DMS 273 (cell line): ENCODE data around the gene ATRIP.
"Not testable (repeated sequence)": the region's sequence is repeated elsewhere in the genome, so short reads cannot be mapped to it uniquely, and the experiment has no call there.

ENCODE experiments used
- DNase-seq: peaks from one replicate; lab custom pipeline; 2025; ENCODE audit not compliant: unreplicated experiment; lab: John Stamatoyannopoulos, UW

The ATRIP gene

DNA sequence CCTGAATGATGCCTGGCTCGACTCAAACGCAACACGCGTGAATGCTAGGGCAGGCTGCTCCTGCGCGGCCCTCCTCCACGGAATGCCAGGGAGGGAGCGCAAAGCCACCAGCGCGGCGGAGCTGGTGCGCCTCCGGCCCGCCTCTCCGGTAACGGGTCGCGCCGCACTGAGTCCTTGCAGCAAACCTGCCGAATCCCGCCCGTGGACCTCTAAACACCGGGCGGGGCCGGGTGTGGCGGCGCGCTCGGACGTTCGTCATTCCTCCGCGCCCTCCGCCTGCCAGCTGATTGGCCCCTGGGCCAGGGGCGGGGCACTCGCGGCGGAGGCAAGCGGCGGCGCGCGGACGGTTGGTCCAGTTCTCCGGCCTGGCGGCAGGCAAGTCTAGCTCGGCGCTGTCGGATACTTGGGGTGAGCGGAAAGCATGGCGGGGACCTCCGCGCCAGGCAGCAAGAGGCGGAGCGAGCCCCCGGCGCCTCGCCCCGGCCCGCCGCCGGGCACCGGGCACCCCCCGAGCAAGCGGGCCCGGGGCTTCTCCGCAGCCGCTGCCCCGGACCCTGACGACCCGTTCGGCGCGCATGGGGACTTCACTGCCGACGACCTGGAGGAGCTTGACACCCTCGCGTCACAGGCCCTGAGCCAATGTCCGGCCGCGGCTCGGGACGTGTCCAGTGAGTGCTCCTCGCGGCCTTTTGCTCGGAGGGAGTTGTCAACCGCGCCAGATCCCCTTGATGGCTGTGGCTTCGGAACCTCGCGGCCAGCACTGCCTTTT lies at the start of gene ATRIP:
Gene ATRIP (plus strand): TSS at position 313 of the 769 bp plus-strand sequence. CDS start 109 bp downstream, at position 422.
- DNase-seq: peak; percentile 92

DNA sequence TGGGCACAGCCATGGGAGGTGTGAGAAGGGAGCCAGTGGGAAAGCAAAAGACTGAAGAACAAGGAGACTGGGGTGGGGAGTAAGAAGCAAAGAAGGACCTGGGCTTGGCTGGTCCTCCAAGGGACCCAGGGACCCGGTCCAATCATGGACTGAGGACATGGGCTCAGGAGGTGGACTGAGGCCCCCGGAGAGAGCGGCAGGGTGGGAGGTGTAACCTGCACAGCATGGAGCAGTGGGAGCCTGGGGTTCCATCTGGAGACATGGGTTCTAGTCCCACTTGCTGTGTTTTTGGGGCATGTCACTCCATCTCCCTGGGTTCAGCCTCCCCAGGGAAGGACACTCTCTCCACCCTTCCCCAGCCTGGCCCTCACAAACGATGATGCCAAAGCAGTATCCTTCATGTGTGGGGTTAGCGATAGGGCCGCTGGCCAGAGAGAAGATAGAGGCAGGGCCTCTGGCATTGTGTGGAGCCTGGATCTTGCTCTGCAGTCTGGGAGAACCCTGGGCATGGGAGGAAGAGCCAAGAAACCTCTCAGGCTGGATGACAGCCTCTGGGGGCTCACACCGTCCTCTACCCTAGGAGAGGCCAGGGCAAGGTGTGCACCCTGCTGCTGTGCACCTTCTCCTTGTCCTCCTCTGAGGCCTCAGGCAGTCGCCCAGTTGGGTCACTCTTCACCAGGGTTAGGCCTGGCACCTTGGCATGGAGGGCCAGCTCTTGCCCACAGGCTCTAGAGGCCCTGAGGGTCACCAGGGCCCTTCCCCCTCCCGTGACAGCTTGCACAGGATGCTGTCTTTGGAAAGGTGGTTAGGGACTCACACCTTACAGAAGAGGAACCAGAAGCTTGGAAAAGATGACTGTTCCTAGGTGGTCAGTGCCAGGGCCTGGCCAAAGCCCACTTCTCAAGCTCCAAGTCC lies 48.5 kb upstream of the ATRIP start:
- no peak for DNase-seq

DNA sequence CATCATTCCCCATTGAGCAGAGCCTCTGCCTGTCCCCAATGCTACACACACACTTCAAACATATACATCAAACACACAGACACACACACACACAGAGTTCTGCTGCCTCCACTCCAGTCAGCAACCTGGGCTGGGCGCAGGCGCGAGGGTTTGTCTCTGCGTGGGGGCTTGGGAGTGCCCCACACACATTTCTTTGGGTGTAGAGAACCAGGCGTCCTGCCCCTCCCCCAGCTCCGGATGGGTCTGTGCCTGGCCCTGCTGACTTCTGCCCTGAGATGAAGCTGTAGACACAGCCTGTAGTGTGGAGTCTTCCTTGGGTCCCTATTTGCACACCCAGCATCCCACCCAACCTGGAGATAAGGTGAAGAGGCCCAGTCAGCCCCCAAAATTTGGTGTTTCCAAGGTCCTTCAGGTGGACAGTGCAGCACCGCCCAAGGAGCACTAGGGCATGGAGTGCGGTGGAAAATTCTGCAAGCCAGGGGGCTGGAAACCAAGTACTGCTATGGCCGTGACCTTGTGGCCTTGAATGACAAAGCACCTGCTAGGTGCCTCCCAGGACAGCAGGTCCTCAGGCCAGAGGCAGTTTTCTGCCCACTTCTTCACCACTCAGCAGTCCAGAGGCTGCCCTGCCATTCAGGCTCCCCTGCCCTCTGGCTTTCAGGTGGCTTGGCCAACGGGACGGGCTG lies 47.7 kb upstream of the ATRIP start:
- DNase-seq: no peak

DNA sequence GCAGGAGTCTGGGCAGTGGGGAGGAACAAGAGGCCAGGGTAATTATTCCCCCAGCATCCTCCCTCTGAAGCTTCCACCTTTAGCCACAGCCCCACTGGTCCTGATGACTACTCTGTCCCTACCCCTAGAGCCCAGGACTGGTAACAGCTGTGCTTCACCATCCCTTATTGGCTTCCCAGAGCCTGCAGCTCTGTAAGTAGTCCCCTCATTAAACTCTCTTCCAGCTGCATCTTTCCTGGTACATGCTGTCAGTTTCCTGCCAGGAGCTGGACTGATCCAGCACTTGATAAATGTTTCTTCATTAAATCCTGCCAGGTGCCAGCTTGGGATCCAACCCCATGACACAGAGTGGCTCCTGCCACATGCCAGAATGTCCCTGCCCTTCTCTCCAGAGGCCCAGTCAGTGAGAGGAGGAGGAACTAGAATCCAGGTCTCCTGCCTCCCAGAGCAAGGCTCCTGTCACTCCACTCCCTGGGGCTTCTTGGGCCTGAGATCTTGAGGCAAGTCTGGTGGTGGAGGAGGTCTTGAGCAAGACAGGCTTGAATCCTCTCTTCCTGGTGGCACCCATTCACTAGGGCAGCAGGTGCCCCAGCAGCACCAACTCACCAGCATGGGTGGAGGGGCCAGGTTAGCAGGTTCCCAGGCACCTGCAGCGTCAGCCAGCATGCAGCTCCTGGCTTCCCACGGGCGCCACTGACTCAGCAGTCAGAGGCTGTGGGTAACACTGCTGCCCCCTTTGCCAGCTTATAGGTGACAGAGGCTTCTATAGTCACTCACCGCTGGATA lies 47.0 kb upstream of the ATRIP start:
- peak; percentile 21 for DNase-seq

DNA sequence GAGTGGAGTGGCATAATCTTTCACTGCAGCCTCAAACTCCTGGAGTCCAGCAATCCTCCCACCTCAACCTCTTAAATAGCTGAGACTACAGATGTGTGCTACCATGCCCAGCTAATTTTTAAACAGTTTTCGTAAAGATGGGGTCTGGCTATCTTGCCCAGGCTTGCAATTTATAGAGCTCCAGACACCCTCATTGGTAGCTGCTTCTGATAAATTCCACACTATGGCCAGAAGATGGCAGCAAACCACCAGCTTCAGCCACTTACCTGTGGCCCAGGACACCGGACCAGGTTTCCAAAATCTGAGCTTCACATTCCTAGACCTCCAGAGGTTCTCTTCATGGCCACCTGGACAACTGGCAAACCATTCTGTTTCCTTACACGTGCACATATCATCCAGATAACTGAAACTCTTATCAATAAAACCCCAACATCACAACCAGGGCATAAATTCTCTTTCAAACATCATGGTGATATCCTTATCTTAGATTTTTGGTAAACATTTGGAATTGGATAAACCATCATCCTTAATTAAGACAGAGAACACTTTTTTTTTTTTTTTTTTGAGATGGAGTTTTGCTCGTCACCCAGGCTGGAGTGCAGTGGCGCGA lies 45.6 kb upstream of the ATRIP start:
- peak; percentile 71 for DNase-seq

DNA sequence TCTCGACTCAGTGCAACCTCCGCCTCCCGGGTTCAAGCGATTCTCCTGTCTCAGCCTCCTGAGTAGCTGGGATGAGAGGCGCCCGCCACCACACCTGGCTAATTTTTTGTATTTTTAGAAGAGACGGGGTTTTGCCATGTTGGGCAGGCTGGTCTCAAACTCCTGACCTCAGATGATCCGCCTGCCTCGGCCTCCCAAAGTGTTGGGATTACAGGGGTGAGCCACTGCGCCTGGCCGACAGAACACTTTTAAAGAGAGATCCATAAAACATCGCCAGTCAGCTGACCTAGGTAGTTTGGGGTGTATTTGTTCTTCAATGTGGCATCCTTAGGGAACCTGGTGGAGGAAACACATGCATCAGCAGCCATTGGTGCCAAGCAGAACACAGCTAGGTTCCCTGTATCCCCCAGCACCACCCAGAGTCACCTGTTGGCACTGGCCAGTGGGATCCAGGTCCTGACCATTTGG lies 45.1 kb upstream of the ATRIP start:
- DNase-seq: not testable (repeated sequence)

DNA sequence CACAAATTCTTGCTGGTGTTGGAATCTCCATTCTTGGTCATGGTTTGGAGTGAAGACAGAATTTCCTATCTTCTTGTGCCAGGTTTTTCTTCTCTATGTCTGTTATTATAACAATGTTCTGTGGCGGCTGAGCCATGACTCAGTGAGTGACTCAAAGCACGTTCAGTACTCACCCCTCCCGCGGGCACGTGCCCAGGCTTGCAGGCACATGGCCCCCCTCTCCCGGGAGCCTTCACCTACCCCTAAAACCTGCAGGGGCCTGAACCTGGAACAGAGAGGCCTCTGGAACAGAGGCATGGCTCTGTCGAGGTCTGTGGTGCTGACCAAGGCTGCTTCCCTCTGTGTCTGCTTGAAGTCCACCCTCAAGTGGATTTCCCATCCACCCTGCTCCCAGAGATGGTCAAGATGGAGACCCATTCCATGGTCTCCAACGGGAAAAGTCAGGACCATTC lies 44.2 kb upstream of the ATRIP start:
- no peak for DNase-seq

DNA sequence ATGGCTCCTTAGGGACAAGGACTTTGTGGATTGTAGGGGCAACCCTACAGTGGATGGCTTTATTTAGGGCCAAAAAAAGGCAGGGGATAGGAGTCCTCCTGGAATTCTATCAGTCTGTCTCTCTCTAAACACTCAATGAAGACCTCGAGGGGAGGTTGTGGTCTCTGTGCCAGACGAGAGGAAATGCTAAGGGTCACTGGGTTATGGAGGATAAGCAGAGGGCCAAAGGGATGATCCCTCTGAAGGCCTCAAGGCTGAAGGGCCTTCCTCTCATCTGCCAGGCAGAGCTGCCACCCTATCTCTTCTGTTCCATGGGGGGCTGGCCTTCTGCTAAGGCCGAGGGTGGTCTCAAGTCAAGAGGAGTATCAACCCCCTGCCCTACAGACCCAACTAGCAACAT lies 43.6 kb upstream of the ATRIP start:
- no peak for DNase-seq

DNA sequence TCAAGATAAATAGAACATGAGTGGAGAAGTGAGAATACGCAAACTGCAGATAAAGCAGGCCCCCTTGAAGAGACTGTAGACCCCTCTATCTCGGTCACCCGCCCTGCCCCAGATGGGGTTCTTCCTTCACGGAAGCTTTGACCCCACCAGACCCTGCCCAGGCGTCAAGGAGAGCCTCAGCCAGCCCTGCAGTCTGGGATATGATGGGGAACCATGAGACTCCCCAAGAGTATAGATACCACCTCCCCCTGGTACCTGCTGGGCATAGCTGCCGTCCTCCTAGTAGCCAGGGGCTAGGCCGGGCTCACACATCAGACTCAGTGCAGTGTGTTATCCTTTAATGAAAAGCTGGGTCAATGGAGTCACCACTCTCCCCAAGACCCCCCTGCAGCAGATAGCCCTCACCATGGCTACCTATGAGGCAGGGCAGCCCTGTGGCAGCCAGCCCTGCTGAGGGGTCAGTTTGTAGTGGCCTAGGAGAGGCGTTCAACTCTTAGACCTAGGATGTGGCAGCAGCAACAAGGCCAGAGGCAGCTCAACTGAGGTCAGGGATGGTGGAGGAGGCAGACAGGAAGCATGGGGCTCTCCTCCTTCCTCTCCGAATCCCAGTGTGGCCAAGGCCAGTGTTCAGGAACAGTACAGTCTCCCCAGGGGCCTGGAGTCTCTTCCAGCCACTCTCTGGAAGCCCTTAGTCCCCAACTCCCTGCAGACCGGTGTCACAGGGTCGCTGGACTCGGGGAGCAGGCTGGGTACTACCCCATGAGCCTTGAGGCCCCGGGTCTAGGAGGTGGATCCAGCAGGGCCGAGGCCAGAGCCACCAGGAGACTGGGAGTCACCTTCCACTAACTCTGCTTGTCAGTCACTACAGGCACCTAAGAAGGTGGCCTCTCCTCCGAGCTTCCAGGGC lies 42.8 kb upstream of the ATRIP start:
- no peak for DNase-seq

DNA sequence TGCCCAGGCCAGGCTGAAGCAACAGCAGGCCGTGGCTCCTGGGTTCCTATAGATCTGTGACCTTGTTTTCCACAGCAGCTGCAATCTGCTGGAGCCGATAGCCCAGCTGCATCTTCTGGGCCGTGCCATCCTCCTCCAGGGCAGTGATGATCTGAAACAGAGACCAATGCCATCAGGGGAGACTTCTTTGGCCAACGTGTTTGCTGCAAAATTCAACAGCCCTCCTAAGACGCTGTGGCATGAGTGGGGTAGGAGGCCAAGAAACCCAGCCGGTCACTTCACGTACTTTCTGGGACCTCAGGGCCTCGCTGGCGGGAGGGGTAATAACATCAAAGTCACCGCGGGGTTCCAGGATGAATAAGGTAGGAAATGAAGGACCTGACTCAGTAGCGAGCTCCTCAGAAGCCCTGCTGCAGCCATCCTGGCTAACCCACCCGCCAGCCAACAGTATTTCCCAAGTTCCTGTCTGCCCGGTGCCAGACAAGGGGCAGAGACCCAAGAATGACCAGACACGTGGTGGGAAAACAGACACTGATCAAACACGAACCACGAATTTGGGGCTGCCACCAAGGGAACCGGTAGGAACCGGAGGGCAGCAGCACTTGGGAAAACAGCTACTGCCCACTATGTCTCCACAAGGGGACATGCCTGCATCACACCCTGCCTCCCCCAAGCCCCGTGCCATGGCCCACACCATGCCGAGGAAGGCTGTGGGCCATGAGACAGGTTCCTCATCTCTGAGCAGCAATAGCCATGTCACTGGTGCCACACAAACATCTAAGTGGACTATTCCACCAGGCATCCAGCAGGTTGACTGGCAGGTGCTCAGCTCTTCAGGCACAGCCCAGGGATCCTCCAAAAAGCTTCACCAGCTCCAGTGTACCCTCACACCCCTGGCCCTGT lies 41.8 kb upstream of the ATRIP start:
- no peak for DNase-seq

DNA sequence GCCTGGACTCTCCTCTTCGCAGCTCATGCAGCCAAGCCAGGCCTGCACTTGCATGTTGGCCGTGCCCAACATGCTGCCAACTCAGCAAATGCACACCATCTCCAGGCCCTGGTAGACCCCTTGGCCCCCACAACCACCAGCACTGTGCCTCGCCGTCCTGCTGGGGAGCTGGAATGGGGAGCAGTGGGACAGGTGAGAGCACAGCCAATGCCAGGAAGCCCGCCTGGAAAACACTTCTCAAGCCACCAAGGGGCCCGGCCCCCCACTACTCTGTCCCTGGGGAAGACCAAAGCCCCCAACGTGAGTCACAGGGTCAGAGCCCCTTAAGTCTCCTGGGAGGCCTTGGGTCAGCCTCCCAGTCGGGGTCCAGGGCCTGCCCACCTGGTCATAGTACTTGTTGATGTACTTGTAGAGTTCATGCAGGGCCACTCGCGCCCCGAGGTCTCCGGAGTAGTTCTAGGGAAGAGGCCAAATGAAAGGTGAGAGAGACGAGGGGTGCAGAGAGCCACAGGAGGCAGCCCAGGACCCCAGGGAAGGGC lies 41.1 kb upstream of the ATRIP start:
- DNase-seq: no peak

DNA sequence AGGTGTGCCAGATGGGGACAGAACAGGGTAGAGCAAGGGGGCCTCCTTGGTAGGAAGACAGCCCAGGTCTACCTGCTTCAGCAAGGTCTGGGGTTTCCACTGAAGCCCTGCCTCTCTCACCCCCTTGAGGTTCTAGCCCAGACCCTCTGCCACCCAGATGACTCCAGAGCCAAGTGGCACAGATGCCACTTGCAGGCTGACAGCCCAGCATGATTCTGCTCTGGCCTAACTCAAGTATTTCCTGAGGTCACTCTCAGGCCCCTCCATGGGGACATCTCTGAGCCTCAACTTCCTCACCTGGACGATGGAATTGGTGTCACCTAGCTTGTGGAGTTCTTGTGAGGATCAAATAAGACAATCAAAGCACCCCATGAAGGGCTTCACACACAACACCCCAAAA lies 40.6 kb upstream of the ATRIP start:
- DNase-seq: no peak

DNA sequence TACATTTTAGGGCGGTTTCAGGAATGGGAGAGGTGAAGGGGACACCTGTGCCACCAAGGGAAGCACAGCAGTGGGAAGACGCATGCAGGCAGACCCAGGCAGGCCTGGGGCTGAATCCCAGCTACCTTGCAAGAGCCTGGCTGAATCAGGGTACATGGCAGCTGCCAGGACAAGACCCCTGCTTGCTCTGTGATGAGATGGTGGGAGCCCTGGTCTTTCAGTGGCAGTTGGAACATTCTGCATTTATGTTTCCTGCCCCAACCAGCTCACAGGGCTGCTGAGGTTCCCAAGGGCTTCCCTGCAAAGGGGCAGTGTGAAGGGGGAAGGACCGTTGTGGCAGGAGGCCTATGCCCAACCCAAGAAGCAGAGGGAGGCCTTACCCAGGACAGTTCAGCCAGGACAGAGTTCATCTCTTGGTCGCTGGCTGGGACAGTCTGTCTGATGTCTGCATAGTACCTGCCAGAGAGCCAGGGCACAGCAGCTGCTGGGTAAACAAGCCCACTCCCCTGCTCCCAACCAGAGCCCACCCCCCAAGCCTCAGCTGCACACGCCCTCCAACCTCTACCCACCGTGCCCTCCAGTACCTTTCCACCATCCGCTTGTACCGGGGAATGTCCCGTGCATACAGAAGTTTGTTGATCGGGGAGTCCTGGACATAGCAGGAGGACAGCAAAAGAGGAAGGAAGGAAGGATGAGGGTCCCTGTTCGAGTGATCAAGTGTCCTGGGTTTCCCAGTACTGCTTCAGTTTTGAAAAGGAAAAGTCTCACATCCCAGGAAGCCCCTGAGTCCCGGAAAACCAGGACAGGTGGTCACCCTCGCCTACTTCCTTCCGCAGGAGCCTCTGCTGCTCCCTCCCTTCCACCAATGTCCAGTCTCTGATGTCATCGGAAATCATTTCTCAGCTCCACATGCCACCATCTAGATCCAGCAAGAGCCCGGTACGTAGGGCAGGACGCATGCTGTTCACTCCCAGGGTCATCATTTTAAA lies 39.8 kb upstream of the ATRIP start:
- DNase-seq: no peak

DNA sequence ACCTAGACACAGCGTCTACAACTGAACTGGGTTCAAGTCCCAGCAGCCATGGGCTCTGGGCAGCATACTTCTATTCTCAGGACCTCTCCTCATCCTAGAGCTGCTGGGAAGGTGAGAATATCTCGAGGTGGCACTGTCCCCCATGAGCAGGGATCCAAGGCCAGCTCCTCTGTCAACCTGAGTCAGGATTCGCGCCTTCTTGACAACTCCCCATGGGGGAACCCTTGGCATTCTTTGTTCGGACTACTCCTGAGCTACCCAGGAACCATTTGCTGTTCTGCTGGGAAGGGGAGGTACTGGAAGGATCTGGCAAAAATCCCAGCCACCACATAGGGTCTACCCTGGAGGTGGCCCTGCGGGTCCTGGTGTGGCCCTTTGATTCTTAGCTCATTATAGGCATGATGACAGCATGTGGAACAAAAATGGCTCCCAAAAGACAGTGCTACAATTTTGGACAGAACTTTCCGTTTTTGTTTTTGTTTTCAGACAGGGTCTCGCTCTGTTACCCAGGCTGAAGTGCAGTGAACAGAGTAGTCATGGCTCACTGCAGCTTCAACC lies 38.9 kb upstream of the ATRIP start:
- no peak for DNase-seq

DNA sequence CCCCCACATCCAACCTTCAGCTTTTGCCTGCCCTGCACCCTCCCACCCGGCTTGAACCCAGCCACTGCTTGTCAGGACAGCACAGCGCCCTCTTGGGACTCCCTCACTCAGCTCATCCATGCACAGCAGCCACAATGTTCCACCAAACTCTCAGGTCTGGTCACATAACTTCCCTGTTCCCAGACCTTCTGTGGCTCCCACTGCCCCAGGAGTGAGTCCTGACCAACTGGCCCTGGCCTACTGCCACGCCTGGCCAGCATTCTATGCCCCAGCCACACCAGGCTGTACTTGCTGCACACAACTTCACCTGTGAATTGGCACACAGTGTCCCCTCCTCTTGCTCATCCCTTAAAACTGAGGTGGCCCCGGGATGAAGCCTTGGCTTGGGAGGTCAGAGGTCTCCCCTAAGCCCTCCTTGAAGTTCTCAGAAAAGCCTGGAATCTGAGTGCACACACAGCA lies 37.7 kb upstream of the ATRIP start:
- no peak for DNase-seq
